ENCODE measurements around the gene PTPRT. TPM values are rescaled to one million over a fixed set of nuclear protein-coding genes. Genes with fewer than 3 reads are reported as not detected.

PTPRT gene
- polyA plus RNA-seq, 1 experiment: not detected

DNA sequence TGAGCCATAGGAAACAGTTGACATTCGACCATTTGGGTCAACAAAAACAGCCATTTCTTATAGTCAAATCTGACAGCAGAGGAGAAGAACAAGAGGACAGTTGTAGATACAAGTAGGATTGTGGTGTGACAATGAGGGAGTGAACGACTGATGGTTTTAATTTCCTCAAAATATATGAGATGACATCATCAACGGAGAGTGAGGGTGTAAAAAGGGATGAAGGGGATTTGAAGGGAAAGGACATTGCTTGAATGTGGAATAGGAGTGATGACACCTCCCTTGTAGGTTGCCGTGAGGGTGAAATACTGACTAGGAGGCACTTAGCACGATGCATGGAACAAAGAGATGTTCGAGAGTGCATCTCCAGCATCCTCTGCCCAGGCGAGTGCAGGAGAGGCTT lies 1071.7 kb downstream of the PTPRT start:
- ChIA-PET CTCF (no interaction called here), POLR2A (no interaction called here)
- Histone ChIP-seq H3K36me3 (ENCODE audit: control insufficient read depth, insufficient read depth, low read length) (no peaks in the 10 kb centered on the region), H3K4me3 (ENCODE audit: low read depth, low read length) (no peak overlapping the region), H3K27me3 (ENCODE audit: control insufficient read depth, insufficient read depth, low read length) (no peaks in the 10 kb centered on the region)
- DNase-seq (ENCODE audit: low read depth): no peak
- no peak for TF ChIP-seq CTCF (IDR thresholded peaks at IDR 0.05; ENCODE audit: insufficient read depth, low read depth, low read length)

- DNase-seq (ENCODE audit: low read depth): no peak
- no peaks in the 10 kb centered on the region for H3K27me3 ChIP-seq (ENCODE audit: control insufficient read depth, insufficient read depth, low read length)
- CTCF ChIA-PET: no interaction called here
- H3K36me3 ChIP-seq (ENCODE audit: control insufficient read depth, insufficient read depth, low read length): no peaks in the 10 kb centered on the region
- POLR2A ChIA-PET: no interaction called here
- TF ChIP-seq CTCF (IDR thresholded peaks at IDR 0.05; ENCODE audit: insufficient read depth, low read depth, low read length): no peak
- no peak overlapping the region for H3K4me3 ChIP-seq (ENCODE audit: low read depth, low read length)
Observed at GRCh38 chr20:42113236-42113635, 1076.5 kb downstream of the PTPRT start.

- H3K36me3 ChIP-seq (ENCODE audit: control insufficient read depth, insufficient read depth, low read length): no peaks in the 10 kb centered on the region
- H3K4me3 ChIP-seq (ENCODE audit: low read depth, low read length): no peak overlapping the region
- ChIA-PET POLR2A (no interaction called here), CTCF (no interaction called here)
- H3K27me3 ChIP-seq (ENCODE audit: control insufficient read depth, insufficient read depth, low read length): no peaks in the 10 kb centered on the region
- no peak for TF ChIP-seq CTCF (IDR thresholded peaks at IDR 0.05; ENCODE audit: insufficient read depth, low read depth, low read length)
- no peak for DNase-seq (ENCODE audit: low read depth)
Observed at GRCh38 chr20:42112161-42112560, 1077.5 kb downstream of the PTPRT start.

- Histone ChIP-seq H3K4me3 (ENCODE audit: low read depth, low read length) (no peak overlapping the region), H3K27me3 (ENCODE audit: control insufficient read depth, insufficient read depth, low read length) (no peaks in the 10 kb centered on the region), H3K36me3 (ENCODE audit: control insufficient read depth, insufficient read depth, low read length) (no peaks in the 10 kb centered on the region)
- CTCF ChIA-PET: no interaction called here
- no peak for DNase-seq (ENCODE audit: low read depth)
- POLR2A ChIA-PET: no interaction called here
- no peak for TF ChIP-seq CTCF (IDR thresholded peaks at IDR 0.05; ENCODE audit: insufficient read depth, low read depth, low read length)
Observed at GRCh38 chr20:42111349-42111748, 1078.4 kb downstream of the PTPRT start.

DNA sequence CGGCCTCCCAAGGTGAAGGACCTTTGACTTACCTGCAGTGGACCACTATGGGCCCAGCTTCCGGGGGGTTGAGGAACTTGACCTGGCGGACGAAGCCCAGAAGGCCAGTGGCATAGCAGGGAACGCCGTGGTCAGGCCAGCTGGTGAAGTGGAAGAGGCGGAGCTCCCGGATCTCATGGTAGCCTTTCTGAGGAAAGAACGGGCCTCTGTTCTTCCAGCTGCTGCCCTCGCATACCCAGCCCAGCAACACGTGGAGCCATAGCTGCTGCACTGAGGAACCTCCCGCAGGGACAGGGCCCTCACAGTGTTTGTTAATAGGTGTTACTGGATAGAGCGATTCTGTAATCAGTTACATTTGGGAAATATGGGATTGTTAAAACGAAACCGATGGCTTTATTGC lies 1079.4 kb downstream of the PTPRT start:
- Histone ChIP-seq H3K27me3 (ENCODE audit: control insufficient read depth, insufficient read depth, low read length) (no peaks in the 10 kb centered on the region), H3K36me3 (ENCODE audit: control insufficient read depth, insufficient read depth, low read length) (no peaks in the 10 kb centered on the region), H3K4me3 (ENCODE audit: low read depth, low read length) (no peak overlapping the region)
- ChIA-PET POLR2A (no interaction called here), CTCF (no interaction called here)
- no peak for DNase-seq (ENCODE audit: low read depth)
- TF ChIP-seq CTCF (IDR thresholded peaks at IDR 0.05; ENCODE audit: insufficient read depth, low read depth, low read length): no peak

All from BJ (cell line).